Iris pigment epithelial cell (primary cell): ENCODE data around the gene CYRIA.

ENCODE experiments used
- DNase-seq: peaks from one replicate; pipeline ENCODE4 v3.0.0-alpha.2; 2011; ENCODE audit warnings: low read depth

The CYRIA gene

GRCh38 chr2:16665748-16666448 is at the start of gene CYRIA:
Gene CYRIA, minus strand, starts transcription at chr2:16665834. Its CDS starts 77,715 bp downstream, at chr2:16588119.
- DNase-seq = peak; percentile 33

DNA sequence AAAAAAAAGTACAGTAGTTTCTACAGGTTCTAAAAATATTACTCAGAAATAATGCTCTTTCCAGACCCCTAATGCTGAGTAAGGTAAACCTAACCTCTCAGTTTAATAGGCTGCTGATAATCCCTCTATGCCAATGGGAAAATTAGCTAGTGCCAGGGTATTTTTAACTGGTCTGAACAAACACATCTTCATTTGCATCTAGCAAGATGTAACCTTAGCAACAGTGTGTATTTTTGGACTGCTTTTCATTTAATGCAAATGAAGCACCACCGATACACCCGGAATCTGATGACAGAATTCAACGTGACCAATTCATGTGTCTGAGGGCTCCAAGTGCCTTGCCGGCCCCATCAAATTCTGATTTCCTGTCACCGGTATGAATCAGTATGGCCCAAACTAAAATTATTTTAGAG is 47.4 kb upstream of the CYRIA start:
- no peak for DNase-seq

DNA sequence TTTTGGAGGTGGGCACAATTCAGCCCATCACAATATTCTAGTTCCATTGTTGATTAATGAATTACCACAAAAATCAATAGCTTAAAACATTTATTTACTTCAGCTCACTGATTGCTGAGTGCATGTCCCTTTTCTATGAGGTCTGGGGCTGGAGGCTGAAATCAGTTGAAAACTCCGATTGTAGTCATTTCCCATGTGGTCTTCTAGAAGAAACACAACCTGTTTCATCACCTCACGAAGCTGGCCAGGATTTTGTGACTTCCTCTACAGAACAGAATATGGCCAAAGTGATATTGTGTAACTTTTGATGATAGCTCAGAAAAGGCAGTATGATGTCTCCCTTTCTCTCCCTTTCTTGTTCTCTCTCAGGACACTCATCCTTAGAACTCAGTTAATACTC is 44.1 kb upstream of the CYRIA start:
- no peak for DNase-seq

DNA sequence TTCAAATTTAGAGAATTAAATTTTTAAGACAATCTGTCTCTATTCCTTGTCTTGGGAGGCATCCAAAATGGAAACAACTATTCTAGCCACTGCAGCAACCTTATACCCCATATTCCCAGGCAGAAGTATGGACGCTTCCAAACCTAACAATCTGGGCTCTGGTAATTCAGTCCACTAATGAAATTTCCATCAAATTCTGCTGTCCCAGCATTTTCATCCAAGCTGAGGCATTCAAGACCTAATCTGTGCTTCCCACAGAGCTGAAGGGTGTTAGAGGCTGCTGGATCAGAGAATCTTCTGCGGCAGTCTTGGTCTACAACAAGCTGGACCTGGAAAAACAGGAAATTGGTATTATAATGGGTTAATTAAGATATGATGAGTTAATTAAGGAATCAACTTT is 42.5 kb upstream of the CYRIA start:
- DNase-seq = no peak

- DNase-seq = no peak
Observed at GRCh38 chr2:16707014-16707623, 41.5 kb upstream of the CYRIA start.

GRCh38 chr2:16700551-16701259 is 35.1 kb upstream of the CYRIA start:
- DNase-seq = no peak

GRCh38 chr2:16693854-16694253 is 28.2 kb upstream of the CYRIA start:
- DNase-seq = no peak

- DNase-seq = no peak
Observed at GRCh38 chr2:16691261-16691660, 25.6 kb upstream of the CYRIA start.

- DNase-seq = no peak
Observed at GRCh38 chr2:16687955-16688354, 22.3 kb upstream of the CYRIA start.

GRCh38 chr2:16687222-16687621 is 21.6 kb upstream of the CYRIA start:
- DNase-seq = no peak

- DNase-seq = no peak
Observed at GRCh38 chr2:16686641-16687040, 21.0 kb upstream of the CYRIA start.

DNA sequence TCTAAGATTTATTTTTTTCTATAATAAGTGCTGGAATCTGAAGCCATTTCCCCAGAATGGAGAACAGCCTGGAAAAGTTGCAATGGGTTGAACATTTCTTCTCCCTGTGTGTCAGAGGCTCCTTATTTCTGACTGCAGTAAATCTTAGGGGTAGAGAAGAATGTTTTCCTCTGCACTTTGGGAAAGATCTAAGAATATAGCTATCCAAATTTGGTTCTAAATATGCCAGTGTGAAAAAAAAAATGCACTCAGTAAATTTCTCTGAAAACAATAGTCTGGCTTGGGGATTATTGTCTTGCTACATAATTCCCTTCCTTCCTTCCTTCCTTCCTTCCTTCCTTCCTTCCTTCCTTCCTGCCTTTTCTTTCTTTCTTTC is 19.7 kb upstream of the CYRIA start:
- no peak for DNase-seq

- no peak for DNase-seq
Observed at GRCh38 chr2:16684676-16685339, 19.2 kb upstream of the CYRIA start.

- no peak for DNase-seq
Observed at GRCh38 chr2:16683576-16683975, 17.9 kb upstream of the CYRIA start.

- DNase-seq = no peak
Observed at GRCh38 chr2:16682431-16683118, 16.9 kb upstream of the CYRIA start.

GRCh38 chr2:16680781-16681180 is 15.1 kb upstream of the CYRIA start:
- no peak for DNase-seq

- DNase-seq = no peak
Observed at GRCh38 chr2:16680304-16680703, 14.7 kb upstream of the CYRIA start.

DNA sequence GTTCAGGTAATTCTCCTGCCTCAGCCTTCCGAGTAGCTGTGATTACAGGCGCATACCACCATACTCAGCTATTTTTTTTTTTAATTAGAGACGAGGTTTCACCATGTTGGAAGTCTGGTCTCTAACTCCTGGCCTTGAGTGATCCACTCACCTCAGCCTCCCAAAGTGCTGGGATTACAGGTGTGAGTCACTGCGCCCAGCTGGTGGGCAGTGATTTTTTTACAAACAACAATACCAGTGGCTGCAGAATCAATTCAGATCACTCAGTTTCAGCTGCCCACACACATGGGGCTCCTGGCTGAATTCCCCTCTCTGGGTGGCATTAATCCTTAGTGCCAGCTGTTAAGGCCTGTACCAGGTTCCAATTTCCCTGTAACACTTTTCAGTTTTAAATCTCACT is 13.3 kb upstream of the CYRIA start:
- DNase-seq = no peak

GRCh38 chr2:16677875-16678274 is 12.2 kb upstream of the CYRIA start:
- no peak for DNase-seq

- no peak for DNase-seq
Observed at GRCh38 chr2:16675781-16676180, 10.1 kb upstream of the CYRIA start.

DNA sequence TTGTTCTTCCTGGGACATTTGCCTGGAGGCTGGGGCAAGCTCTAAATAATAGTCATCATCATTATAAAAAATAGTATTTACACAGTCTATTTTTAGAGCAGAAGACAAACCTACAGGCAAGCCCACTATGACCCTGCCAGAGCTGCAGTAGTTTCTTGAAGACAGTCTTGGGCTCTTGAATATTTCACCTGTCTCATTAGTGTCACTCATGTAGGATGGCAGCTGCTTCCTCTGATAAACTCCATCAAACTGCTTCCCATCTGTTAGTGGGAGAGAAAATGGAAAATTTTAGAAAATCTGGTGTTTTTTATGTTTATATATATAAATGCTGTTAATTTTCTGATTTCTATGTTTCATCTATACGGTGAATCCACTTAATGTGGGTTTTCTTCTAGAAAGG is 8.5 kb upstream of the CYRIA start:
- DNase-seq = no peak

- peak; percentile 76 for DNase-seq
Observed at GRCh38 chr2:16671760-16672159, 6.1 kb upstream of the CYRIA start.
